CD1c-positive myeloid dendritic cell (primary cell): Measurements from ENCODE around the gene QPRT.
"Not testable (repeated sequence)": the region's sequence is repeated elsewhere in the genome, so short reads cannot be mapped to it uniquely, and the experiment has no call there.

Experiments
- DNase-seq: peaks from one replicate; pipeline ENCODE4 v3.0.0-alpha.2; 2016; ENCODE audit errors: extremely low spot score

The QPRT gene

DNA sequence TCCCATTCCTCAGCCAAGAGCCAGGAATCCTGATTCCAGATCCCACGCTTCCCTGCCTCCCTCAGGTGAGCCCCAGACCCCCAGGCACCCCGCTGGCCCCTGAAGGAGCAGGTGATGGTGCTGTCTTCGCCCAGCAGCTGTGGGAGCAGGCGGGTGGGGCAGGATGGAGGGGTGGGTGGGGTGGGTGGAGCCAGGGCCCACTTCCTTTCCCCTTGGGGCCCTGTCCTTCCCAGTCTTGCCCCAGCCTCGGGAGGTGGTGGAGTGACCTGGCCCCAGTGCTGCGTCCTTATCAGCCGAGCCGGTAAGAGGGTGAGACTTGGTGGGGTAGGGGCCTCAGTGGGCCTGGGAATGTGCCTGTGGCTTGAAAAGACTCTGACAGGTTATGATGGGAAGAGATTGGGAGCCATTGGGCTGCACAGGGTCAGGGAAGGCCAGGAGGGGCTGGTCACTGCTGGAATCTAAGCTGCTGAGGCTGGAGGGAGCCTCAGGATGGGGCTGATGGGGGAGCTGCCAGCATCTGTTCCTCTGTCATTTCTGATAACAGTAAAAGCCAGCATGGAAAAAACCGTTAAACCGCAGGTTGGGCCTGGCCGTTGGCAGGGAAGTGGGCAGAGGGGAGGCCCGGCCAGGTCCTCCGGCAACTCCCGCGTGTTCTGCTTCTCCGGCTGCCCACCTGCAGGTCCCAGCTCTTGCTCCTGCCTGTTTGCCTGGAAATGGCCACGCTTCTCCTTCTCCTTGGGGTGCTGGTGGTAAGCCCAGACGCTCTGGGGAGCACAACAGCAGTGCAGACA lies 15.8 kb upstream of the QPRT start, which contains the start of gene SPN:
SPN (plus strand) TSS at position 232 of the 791 bp plus-strand sequence; CDS start at position 714, 482 bp downstream.
- peak; percentile 52 for DNase-seq

GRCh38 chr16:29663807-29664090 lies 15.2 kb upstream of the QPRT start:
- DNase-seq, result peak; percentile 30

GRCh38 chr16:29664091-29664921 lies 14.7 kb upstream of the QPRT start:
- DNase-seq, result peak; percentile 76

- peak; percentile 28 for DNase-seq
Observed at GRCh38 chr16:29665294-29666077, 13.5 kb upstream of the QPRT start.

- peak; percentile 68 for DNase-seq
Observed at GRCh38 chr16:29667322-29667610, 11.7 kb upstream of the QPRT start.

GRCh38 chr16:29667755-29668154 lies 11.2 kb upstream of the QPRT start:
- no peak for DNase-seq

DNA sequence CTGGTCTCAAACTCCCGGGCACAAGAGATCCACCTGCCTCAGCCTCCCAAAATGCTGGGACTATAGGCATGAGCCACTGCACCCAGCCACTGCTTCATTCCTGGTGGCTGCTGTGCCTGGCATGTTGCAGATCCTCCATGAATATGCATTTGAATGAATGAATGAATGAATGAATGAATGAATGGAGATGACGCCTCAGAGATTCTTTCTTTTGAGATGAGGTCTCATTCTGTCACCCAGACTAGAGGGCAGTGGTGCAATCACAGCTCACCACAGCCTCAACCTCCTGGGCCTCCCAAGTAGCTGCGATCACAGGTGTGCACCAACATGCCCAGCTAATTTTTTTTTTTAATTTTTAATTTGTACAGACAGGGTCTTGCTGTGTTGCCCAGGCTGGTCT lies 10.7 kb upstream of the QPRT start:
- no peak for DNase-seq

GRCh38 chr16:29673501-29673900 lies 5.5 kb upstream of the QPRT start:
- DNase-seq, result no peak

DNA sequence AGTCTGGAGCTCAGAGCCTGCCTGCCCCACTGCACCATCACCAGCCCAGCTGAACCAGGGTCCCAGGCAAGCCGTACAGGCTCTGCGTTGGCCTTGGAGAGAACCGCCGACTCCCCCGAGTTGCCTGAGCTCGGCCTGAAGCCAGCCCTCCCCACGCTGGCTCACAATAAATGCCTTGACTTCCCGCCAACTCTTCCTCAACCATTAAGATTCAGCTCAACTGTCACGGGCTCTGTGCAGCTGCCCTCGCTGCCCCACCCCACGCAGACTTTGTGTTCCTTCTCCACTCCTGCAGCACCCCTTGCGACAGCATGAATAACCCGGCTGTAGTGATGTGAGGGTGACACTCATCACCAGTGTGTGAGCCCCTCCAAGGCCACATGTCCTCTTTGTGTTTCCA lies 4.8 kb upstream of the QPRT start:
- peak; percentile 89 for DNase-seq

GRCh38 chr16:29675811-29676643 lies 3.0 kb upstream of the QPRT start:
- peak; percentile 67 for DNase-seq

DNA sequence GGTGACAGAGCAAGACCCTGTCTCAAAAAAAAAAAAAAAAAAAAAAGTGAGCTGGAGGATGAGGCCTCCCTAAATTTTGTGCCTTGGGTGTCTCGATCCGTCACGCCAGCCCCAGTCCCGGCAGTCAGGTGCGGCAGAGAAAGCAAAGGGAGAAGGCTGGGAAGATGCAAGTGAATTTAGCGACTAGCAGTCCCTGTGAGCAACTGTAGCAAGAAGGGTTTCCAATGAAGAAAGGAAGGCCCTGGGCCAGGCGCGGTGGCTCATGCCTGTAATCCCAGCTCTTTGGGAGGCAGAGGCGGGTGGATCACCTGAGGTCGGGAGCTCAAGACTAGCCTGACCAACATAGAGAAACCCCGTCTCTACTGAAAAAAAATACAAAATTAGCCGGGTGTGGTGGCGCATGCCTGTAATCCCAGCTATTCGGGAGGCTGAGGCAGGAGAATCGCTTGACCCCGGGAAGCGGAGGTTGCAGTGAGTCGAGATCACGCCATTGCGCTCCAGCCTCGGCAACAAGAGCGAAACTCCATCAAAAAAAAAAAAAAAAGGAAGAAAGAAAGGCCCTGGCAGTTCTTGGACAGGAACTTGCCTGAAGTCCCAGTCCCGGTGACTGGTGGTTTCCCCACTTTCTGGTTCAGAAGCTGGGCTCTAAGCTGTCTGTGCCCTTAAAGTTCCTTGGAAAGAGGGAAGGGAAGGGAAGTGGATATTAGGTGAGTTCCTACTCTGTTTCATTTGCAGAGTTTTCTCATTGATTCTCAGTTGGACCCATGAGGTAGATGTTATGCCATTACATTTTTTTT lies 1.8 kb upstream of the QPRT start:
- DNase-seq, result peak; percentile 80

- DNase-seq, result no peak
Observed at GRCh38 chr16:29680180-29680598, 1.2 kb downstream of the QPRT start.

GRCh38 chr16:29683543-29684090 lies 4.6 kb downstream of the QPRT start:
- peak; percentile 53 for DNase-seq

- DNase-seq, result peak; percentile 84
Observed at GRCh38 chr16:29684679-29685078, 5.7 kb downstream of the QPRT start.

DNA sequence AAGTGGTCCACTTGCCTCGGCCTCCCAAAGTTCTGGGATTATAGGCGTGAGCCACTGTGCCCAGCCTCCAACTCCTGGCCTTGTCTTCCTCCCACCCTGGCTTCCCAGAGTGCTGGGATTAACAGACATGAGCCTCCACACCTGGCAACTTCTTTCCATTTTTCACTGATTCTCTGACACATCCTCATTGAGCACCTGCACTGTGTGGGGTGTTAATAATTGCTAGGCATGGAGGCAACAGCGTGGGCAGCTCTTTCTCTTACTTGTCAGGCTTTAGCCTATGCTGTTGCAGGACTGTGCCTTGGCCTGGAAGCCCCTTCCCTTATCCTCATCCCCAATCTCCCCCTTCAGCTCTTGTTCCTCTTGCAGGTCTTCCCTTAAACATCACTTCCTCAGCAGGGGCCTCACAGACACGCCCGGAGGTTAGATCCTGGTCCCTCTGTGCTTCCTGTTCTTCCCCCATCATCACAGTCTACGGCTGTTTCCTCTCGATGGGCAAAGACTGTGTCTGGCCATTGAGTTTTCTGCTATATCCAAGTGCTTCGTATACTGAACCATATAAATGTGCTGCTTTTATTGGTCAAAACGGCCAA lies 7.9 kb downstream of the QPRT start:
- DNase-seq, result peak; percentile 57

DNA sequence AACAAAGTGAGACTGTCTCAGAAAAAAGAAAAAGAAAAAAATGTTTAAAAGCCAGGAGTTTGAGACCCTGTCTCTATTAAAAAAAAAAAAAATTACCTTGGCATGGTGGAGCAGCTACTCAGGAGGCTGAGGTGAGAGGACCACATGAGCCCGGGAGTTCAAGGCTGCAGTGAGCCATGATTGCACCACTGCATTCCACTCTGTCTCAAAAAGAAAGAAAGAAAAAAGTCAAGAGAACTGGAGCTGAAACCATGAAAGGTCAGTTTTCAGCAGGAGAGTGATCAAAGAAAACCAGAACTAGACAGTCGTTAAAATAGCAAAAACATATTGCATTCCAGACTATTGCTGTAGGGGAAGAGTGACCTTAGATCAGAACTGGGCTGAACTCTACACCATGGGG lies 8.8 kb downstream of the QPRT start:
- DNase-seq, result no peak

DNA sequence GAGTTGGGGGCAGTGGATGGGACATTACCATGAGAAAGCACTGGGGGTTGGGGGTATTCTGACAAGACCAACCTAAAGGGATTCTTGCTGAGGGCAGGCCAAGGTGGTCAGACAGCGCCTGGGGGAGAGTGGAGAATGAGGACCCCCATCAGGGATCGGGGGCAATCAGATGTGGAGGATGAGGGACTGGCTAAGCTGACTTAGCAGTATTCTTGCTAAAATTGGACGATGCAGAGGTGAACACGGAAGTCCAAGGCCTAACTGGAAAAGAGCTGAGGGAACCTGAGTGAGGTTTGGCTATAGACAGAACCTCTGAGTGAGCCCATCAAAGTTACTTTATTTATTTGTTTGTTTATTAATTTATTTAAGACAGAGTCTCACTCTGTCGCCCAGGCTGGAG lies 9.2 kb downstream of the QPRT start:
- no peak for DNase-seq

- DNase-seq, result not testable (repeated sequence)
Observed at GRCh38 chr16:29689490-29690351, 10.7 kb downstream of the QPRT start.

DNA sequence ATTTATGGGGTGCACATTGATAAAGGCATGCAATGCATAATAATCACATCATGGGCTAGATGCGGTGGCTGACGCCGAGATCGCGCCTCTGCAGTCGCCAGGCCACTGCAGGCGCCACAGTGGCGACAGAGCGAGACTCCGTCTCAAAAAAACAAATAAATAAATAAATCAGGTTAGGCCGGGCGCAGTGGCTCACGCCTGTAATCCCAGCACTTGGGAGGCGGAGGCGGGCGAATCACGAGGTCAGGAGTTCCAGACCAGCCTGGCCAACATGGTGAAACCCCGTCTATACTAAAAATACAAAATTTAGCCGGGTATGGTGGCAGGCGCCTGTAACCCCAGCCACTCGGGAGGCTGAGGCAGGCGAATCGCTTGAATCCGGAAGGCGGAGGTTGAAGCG lies 13.6 kb downstream of the QPRT start:
- not testable (repeated sequence) for DNase-seq
